22Rv1 (cell line): ENCODE results near the gene COX7A2.

Source experiments
- ZFX ChIP-seq: fragments of 450-650 bp; IDR thresholded peaks from 2 replicates; pipeline ENCODE4 v1.6.1; 2017; ENCODE audit warnings: antibody characterized with exemption, borderline replicate concordance
- TF ChIP-seq, protein P1 (sequence below): fragments of 450-650 bp; IDR thresholded peaks from 2 replicates; pipeline ENCODE4 v1.5.1; 2017; ENCODE audit warnings: mild to moderate bottlenecking

DNA sequence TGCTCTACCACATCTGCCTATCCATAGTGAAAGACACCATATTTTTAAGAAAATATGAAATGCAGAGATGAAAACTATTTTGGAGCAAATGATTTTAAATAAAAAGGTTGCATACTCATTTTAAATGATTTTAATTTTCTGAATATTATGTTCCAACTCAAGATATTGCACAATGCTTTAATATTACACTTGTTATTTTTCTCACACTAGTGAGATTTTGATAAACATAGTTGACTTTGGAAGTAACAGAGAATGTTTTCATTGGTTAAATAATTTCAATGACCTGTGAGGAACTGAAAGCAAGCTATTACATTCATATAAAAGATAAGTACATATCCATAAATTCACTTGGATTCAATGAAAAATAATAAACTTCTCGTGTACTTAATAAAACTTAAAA is 48.1 kb upstream of the COX7A2 start:
- TF ChIP-seq, protein P1, sequence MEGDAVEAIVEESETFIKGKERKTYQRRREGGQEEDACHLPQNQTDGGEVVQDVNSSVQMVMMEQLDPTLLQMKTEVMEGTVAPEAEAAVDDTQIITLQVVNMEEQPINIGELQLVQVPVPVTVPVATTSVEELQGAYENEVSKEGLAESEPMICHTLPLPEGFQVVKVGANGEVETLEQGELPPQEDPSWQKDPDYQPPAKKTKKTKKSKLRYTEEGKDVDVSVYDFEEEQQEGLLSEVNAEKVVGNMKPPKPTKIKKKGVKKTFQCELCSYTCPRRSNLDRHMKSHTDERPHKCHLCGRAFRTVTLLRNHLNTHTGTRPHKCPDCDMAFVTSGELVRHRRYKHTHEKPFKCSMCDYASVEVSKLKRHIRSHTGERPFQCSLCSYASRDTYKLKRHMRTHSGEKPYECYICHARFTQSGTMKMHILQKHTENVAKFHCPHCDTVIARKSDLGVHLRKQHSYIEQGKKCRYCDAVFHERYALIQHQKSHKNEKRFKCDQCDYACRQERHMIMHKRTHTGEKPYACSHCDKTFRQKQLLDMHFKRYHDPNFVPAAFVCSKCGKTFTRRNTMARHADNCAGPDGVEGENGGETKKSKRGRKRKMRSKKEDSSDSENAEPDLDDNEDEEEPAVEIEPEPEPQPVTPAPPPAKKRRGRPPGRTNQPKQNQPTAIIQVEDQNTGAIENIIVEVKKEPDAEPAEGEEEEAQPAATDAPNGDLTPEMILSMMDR, result no peak
- no peak for TF ChIP-seq ZFX
